H54 (cell line): ENCODE data around the gene CES2.
A peak's percentile ranks its signal among the peaks of the same experiment; 100 is the strongest.
"Not testable (repeated sequence)": the region's sequence is repeated elsewhere in the genome, so short reads cannot be mapped to it uniquely, and the experiment has no call there.

Experiments used
- DNase-seq: peaks from one replicate; pipeline ENCODE4 v3.0.0; 2011; ENCODE audit warnings: low spot score, mixed read lengths; ENCODE audit not compliant: insufficient read length
- FAIRE-seq: peaks from 3 replicates; lab custom pipeline; 2011; peaks lifted over from hg19 to GRCh38; lab: Jason Lieb, UNC
- POLR2A ChIP-seq: IDR thresholded peaks from 2 replicates; pipeline ENCODE4 v1.6.1; 2011; ENCODE audit warnings: low read depth, mild to moderate bottlenecking, low read length

CES2 gene

GRCh38 chr16:66970775-66971720 is 35.7 kb downstream of the CES2 start:
- FAIRE-seq = no peak
- DNase-seq = peak; percentile 67
- no peak for TF ChIP-seq POLR2A

GRCh38 chr16:66972983-66973382 is 37.7 kb downstream of the CES2 start:
- FAIRE-seq (no peak), DNase-seq (no peak)
- no peak for TF ChIP-seq POLR2A

- no peak for TF ChIP-seq POLR2A
- FAIRE-seq = no peak
- no peak for DNase-seq
Observed at GRCh38 chr16:66973716-66974115, 38.4 kb downstream of the CES2 start.

GRCh38 chr16:66974156-66974931 is 39.0 kb downstream of the CES2 start:
- DNase-seq, FAIRE-seq: not testable (repeated sequence)

DNA sequence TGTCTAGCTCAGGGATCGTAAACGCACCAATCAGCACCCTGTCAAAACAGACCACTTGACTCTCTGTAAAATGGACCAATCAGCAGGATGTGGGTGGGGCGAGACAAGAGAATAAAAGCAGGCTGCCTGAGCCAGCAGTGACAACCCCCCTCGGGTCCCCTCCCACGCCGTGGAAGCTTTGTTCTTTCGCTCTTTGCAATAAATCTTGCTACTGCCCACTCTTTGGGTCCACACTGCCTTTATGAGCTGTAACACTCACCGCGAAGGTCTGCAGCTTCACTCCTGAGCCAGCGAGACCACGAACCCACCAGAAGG is 39.6 kb downstream of the CES2 start:
- DNase-seq, FAIRE-seq: not testable (repeated sequence)

GRCh38 chr16:66975302-66975893 is 40.1 kb downstream of the CES2 start:
- FAIRE-seq = no peak
- DNase-seq = no peak
- TF ChIP-seq POLR2A = no peak

GRCh38 chr16:66976746-66977145 is 41.4 kb downstream of the CES2 start:
- no peak for TF ChIP-seq POLR2A
- no peak for FAIRE-seq
- no peak for DNase-seq

DNA sequence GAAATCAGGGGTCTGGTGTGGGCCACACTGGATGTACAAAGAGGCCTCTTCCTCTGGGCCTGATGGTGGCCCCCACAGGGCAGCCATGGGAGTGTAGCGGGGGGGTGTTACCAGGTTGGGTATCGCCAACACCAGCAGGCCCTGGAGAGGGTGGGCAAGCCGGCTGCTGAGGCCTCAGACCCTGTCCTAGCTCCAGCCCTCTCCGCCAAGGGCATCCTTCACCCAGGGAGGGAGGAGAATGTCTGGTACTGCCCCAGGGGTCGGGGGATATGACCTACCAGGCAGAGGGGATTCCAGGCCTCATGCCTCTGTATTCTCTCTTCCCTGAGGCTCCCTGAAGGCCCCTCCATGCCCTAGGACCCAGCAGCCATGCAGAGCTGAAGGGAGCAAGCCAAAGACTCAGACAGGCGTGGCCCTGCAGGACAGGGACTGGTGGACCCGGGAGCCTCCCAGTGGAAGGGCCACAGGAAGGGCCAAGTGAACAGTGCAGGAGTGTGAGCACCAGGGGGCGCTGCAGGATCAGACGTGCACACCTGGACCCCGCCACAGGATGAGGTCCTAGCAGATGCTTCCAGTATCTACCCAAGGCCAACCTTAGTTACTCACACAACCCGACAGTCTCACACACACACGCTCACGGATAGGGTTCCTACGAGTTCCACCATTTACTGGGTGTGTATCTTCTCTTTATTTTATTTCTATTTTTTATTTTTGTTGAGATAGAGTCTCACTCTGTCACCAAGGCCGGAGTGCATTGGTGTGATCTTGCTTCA is 42.2 kb downstream of the CES2 start:
- FAIRE-seq (peak; percentile 70), DNase-seq (peak; percentile 84)
- TF ChIP-seq POLR2A = no peak

DNA sequence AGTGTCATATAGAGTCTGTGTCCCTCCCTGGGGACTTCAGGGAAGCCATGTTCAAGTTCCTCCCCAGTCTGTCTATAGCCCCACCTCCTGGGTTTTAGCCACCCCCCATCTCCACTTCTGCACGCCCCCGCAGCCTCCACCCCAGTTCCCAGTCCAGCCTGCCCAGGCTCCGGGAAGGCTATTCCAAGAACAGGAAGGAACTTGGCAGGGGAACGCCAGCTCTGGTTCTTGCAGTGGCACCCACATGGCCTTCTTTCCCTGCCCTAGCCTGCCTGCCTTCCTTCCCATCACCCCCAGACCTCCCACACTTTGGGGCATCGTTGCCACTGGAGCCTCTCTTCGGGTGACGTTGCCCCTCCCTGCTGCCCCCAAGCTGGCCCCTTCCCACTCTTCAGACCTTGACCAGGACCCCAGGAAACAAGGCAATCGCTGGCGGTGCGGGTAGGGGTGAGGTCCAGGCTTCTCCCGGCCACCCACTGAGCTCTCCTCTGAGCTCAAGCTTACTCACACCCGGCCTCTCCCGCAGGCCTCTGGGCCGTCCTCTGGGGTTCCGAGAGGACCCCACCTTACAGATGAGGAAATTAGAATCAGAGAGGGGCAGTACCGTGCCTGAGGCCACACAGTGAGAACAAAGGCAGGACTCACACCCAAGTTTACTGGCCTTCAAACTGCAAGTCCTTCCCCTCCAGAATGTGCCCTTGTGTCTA is 43.8 kb downstream of the CES2 start:
- no peak for TF ChIP-seq POLR2A
- no peak for FAIRE-seq
- peak; percentile 71 for DNase-seq

DNA sequence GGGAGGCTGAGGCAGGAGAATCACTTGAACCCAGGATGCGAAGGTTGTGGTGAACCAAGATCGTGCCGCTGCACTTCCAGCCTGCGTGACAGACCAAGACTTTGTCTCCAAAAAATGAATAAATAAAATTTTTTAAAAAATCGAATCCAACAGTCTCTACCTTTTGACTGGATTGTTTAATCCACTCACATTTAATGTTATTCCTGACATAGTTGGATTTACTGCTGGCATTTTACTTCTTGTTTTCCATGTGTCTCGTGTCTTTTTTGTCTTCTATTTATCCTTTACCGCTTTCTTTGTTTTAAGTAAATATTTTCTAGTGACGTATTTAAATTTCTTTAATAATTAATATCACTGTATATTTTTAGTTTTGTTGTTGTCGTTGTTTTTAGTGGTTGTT is 47.7 kb downstream of the CES2 start:
- no peak for TF ChIP-seq POLR2A
- no peak for FAIRE-seq
- no peak for DNase-seq

DNA sequence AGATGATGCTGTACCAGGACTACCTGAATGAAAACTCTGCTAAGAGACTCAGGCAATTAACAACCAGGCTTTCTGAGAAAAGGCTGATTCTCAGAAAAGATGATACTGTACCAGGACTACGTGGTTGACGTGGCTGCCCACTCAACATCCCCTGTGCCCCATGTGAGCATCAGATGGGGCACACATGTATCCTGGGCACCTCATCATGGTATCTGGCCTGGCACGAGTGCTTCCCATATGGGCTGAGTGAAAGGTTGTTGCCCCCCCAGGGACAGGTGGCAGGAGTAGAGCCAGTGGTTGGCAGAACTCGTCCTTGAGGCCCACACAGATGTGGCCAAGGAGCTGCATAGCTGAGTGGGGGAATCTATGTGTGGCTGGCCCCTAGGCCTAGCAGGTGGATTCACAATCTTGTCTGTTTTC is 49.6 kb downstream of the CES2 start:
- DNase-seq = no peak
- TF ChIP-seq POLR2A = no peak
- FAIRE-seq = no peak

- no peak for DNase-seq
- no peak for FAIRE-seq
- no peak for TF ChIP-seq POLR2A
Observed at GRCh38 chr16:66986559-66986958, 51.2 kb downstream of the CES2 start.

DNA sequence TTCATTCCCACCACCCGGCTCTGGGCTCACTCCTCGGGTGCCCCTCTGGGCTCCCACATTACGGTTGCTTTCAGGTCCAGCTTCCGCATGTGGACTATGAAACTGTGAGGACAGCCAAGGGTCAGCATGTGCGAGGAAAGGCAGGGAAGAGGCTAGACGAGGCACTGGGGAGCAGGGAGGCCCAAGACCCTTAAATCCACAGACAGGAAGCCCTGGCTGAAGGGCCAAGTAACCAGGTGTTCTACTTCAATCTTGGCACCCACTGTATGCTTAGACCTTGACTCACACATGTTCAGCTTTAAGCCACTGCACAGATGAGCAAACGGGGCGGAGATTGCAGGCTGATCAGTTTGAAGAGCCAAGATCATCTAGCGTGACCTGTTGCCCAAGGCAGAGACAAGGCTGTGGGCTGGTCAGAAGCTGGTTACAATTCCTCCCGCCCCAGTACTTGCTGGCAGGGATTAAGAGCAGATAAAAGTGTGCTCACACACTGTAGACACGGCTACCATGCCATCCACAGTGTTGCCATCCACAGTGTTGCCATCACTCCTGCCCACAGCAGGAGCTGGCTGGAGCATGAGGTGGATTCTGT is 53.0 kb downstream of the CES2 start, which contains the start of gene CES4A:
Gene CES4A (plus strand): TSS at position 393 of the 592 bp plus-strand sequence. CDS start 184 bp downstream, at position 577.
- TF ChIP-seq POLR2A = no peak
- DNase-seq (no peak), FAIRE-seq (no peak)
